Rectal smooth muscle tissue (tissue), 1 donor: Measurements from ENCODE around the gene PSTPIP1.

ENCODE experiments used
- H3K27ac ChIP-seq: one replicate; pipeline ENCODE4 v1.7.0; 2013; ENCODE audit warnings: low read depth, low read length, inconsistent platforms
- H3K27me3 ChIP-seq: one replicate; pipeline ENCODE4 v1.7.0; 2013; ENCODE audit warnings: low read length; ENCODE audit not compliant: control insufficient read depth, insufficient read depth
- H3K36me3 ChIP-seq: one replicate; pipeline ENCODE4 v1.7.0; 2013; ENCODE audit warnings: low read length; ENCODE audit not compliant: control insufficient read depth, insufficient read depth
- H3K4me1 ChIP-seq: one replicate; pipeline ENCODE4 v1.7.0; 2013; ENCODE audit warnings: low read length; ENCODE audit not compliant: control insufficient read depth, insufficient read depth
- H3K4me3 ChIP-seq: one replicate; pipeline ENCODE4 v1.7.0; 2013; ENCODE audit warnings: low read length
- H3K9ac ChIP-seq: one replicate; pipeline ENCODE4 v1.7.0; 2013; ENCODE audit warnings: low read length

The PSTPIP1 gene

DNA sequence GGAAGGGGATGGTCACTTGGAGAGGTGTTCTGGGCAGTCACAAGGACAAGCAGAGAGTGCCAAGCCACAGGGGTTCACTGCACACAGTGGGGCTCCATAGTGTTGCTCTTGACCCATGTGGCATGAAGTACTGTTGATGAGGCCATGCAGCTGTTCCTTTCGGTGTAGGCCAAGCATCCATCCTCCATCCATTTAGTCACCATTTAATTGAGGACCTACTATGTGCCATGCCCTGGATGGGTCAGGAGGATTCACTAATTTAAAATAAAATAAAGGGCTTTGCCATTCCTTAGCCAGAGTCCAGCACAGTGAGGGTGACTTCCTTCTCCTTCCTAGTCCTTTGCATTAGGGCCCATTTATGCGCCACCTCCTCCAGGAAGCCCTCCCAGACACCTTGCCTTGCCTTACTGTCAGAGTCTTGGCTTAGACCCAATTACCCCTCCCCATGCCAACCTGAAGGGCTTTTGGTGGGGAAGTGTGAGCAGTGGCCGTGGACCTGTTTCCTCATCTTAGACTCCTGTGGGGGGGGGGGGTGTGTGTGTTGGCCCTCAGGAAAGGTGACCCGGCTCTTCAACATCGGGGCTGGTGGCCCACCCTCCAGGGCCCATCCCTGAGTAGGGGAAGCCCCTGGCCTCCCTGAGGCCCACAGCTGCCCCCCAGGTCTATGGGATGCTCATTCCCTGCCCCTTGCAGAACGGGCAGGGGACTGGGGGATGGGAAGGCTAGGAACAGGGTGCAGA, 25.6 kb downstream of the PSTPIP1 start:
- no peaks in the 10 kb centered on the region for H3K27me3 ChIP-seq
- H3K36me3 ChIP-seq: no peaks in the 10 kb centered on the region
- H3K4me3 ChIP-seq: no peak overlapping the region
- H3K4me1 ChIP-seq: no peaks in the 10 kb centered on the region
- H3K27ac ChIP-seq: no peak overlapping the region
- no peak overlapping the region for H3K9ac ChIP-seq

DNA sequence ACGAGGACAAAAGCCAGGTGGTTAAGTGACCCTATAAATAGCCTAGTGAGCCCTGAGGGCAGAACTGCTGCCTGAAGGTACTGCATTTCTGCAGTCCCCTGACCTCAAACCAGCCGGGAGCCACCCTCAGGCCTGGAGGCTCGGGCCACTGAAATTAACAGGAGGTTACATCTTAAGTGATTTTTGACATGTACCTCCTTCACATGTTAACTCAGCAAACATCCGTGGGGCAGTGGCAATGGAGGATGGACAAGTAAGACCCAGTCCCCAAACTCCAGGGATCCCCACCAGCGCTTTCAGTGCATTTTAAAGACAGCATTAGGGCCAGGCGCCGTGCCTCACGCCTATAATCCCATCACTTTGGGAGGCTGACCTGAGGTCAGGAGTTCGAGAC, 26.2 kb downstream of the PSTPIP1 start:
- H3K27ac ChIP-seq: no peak overlapping the region
- no peaks in the 10 kb centered on the region for H3K27me3 ChIP-seq
- no peaks in the 10 kb centered on the region for H3K4me1 ChIP-seq
- no peaks in the 10 kb centered on the region for H3K36me3 ChIP-seq
- H3K4me3 ChIP-seq: no peak overlapping the region
- no peak overlapping the region for H3K9ac ChIP-seq

DNA sequence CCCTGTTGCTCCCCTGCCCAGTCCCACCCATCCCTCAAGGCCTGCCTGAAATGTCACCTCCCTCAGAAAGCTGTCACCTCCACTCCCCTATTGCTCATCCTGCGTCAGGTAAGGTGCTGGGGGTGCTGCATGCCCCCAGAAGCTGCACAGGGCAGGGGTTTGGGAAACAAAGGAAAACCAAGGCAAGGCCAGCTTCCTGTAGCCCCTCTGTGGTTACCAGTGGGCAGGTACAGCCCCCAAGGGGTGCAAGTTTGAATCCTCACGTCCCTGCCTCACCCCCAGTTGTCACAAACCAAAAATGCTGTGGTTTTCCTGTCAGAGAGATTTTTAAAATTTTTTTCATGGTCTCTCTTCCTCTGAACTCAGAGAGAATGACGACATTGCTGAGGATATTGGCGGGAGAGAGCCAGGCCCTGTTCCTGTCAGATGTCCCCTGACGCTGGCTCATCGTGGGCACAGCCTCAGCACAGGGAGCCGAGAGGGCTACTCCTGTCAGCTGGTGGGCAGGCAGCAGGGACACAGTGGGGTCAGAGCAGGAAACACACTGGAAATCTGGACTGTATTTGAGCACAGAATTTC, 27.0 kb downstream of the PSTPIP1 start:
- Histone ChIP-seq H3K9ac (no peak overlapping the region), H3K4me3 (no peak overlapping the region), H3K36me3 (no peaks in the 10 kb centered on the region), H3K27me3 (no peaks in the 10 kb centered on the region), H3K27ac (no peak overlapping the region), H3K4me1 (no peaks in the 10 kb centered on the region)

DNA sequence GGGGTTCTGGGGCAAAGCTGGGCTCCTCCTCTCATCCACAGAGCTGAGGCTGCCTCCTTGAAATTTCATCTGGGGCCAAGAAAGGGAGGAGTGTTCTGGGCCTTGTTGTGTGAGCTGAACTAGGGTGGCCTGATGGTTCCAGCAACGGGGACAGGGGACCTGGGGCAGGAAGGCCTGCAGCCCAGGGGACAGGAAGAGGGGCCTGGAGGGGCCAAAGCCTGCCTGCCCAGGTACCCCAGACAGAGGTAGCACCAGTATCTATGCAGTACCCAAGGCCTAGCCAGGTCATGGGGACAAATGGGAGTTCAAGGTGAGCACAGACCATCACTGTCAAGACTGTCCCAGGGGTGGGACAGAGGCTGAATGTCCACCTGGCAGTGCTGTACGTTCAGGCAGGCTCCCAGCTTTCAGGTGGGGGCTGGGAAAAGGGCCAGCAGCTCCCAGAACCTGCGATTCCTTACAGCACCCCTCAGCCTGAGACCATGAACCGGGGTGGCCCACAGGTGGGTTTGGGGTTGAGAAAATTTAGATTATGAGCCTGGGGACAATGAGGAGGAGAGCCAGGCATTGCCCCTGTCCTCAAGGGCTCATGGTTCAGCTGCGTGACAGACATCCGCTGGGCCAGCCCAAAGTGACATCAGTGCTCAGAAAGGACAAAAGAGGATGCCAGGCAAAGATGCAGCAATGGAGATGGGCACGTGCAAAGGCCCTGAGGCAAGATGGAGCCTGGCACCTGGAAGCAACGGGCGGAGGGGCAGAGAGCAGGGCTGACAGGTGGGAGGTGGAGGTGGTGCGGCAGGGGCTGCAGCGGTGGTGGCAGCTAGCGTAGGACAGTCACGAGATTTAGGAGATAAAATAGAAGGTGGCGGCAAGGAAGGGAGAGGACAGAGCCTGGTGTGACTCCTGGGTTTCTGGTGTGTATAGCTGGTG, 28.0 kb downstream of the PSTPIP1 start:
- no peak overlapping the region for H3K27ac ChIP-seq
- no peak overlapping the region for H3K4me3 ChIP-seq
- no peaks in the 10 kb centered on the region for H3K4me1 ChIP-seq
- H3K9ac ChIP-seq: no peak overlapping the region
- no peaks in the 10 kb centered on the region for H3K36me3 ChIP-seq
- H3K27me3 ChIP-seq: no peaks in the 10 kb centered on the region

DNA sequence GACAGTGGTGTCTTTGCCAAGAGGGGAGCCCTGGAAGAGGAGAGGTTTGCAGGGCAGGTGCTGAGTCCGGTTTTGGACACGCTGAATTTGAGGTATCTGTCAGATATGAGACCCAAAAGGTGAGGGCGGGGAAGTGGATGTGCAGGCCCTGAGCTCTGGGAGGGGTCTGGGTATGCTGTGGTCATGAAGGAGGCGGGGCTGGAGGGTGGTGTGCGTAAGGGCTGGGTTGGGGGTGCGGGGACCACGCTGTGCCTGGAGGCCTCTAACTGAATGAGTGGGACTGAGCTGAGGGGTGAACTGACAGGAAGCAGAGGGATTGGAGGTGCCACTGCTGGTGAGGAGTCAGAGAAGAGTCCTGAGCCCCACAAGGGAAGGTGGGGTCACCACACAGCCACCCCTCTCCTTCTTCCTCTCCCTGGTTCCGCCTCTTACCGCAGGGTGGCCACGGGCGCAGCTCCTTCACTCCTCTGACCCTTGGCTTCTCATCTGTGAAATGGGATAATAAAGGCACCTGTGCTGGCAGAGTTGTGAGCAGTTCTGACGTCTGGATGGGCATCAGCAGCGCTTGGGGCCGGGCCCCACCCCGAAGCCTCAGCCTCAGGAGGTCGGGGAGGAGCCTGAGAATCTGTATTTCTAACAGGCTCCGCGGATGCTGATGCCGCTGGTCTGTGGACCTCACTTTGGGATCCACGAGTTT, 28.8 kb downstream of the PSTPIP1 start:
- no peaks in the 10 kb centered on the region for H3K36me3 ChIP-seq
- H3K27ac ChIP-seq: no peak overlapping the region
- no peak overlapping the region for H3K4me3 ChIP-seq
- no peaks in the 10 kb centered on the region for H3K4me1 ChIP-seq
- H3K9ac ChIP-seq: no peak overlapping the region
- H3K27me3 ChIP-seq: no peaks in the 10 kb centered on the region

DNA sequence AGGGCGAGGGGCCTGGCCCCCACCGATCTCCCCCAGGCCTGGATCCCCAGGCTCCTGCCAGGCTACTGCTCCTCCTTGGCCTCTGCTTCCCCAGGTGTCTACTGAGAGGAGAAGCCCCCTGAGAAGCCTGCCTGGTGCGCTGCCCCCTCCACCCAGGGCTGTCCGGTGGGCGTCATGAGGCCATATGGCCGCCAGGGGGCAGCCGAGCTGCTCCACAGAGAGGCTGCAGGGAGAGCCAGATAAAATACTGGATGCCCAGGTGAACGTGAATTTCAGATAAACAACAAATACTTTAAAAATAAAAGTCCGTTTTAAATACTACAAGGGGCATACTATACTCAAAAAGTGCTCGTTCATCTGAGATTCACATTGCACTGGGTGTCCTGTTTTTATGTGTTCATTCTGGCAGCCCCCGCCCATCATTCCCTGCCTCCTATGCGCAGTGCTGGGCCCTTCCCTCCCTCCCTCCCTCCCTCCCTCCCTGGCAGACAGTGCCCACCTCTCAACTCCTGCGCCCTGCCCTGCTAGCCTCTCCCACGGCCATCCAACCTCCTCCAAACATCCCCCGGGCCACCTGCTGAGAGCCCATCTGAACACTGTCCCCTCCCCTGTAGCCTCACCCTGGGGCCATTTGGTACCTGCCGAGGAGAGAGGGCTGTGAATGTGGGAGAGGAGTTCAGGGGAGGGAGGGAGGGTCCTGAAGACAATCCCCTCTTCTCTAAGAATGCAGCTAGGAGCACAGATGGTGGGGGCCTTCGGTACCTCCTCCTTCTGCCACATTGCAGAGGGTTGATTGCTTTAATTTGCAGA, 29.6 kb downstream of the PSTPIP1 start:
- no peak overlapping the region for H3K27ac ChIP-seq
- no peaks in the 10 kb centered on the region for H3K27me3 ChIP-seq
- no peak overlapping the region for H3K9ac ChIP-seq

DNA sequence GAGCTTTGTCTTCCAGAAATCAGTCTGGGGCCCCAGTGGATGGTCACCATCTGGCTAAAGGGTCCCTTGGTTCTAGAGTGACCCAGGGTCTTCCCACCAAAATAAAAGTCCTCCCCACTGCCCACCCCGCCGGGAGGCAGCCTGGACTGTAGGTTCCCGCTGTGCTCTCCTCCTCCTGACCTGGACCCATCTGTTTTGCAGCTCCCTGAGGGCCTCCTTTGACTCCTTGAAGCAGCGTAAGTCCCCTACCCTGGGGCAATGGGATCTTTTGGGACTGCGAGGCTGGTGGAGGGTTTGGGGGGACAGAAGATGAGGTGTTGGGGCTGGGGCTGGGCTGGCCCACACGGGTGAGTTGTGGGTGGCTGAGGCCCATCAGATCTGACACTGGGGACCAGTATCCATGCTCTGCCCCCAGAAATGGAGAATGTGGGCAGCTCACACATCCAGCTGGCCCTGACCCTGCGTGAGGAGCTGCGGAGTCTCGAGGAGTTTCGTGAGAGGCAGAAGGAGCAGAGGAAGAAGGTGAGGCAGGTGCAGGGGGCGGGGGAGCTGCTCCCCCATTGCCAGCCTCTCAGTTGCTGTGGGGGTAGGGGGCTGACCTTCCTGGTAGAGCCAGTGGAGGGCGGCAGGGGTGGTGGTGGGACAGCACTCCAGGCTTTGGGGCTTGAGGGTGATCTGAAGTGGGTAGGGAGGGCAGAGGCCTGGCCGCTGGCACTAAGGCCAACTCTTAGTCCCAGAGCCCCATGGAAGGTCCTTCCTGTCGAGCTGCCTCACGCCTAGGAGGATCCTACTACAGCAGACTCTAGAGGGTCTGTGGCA, 30.4 kb downstream of the PSTPIP1 start:
- Histone ChIP-seq H3K4me1 (no peaks in the 10 kb centered on the region), H3K27me3 (no peaks in the 10 kb centered on the region), H3K4me3 (no peak overlapping the region), H3K27ac (no peak overlapping the region), H3K36me3 (no peaks in the 10 kb centered on the region), H3K9ac (no peak overlapping the region)

More for the DNA sequence above, 29.6 kb downstream of the PSTPIP1 start:
- no peak overlapping the region for H3K4me3 ChIP-seq
- no peaks in the 10 kb centered on the region for H3K36me3 ChIP-seq
- H3K4me1 ChIP-seq: no peaks in the 10 kb centered on the region

DNA sequence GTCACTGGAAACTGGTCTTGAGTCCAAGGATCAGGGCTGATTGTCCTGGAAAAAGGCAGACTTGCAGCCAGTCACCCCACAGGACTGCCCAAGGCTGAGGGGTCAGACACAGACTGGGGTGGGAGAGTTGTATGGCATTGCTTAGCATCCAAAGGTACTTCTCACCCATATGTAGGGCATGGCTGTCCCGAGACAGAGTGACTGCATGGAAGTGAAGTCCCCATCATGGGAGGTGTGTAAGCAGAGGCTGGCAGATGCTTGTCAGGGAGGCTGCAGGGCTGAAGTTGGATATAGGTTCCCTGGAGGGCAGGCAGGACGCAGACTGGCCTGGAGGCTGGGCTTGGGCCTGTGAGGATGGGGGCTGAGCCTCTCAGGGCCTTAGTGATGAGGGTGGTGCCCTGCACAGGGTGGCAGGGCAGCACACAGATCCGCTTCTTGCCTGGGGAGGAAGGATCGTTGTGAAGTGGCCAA, 31.1 kb downstream of the PSTPIP1 start:
- no peaks in the 10 kb centered on the region for H3K27me3 ChIP-seq
- H3K4me1 ChIP-seq: no peaks in the 10 kb centered on the region

DNA sequence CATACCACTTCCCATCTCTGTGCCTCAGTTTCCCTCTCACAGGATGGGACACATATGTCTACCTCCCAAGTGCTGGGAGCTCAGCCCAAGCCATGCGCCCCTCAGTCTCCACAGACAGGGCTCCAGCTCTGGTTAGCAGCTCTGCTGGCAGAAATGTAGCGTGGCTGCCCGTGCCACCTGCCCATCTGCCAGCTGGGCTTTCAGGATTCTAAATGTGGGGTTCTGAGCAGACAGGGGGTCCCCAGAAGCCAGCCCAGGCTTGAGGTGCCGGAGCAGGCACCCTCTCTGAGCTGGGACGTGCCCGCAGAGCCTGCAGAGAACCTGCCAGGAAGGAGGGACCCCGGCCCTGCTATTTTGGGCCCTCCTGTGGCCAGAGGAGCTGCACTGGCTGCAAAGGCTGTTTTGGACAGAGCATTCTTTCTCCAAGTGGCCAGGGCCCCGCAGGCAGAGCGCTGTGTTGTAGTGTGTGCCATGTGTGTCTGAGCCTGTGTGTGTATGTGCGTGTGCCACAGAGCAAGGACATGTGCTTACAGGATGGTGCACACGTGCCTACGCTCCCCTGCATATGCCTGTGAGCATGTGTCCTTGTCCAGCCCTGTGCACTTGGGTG, 31.7 kb downstream of the PSTPIP1 start:
- Histone ChIP-seq H3K9ac (no peak overlapping the region), H3K4me3 (no peak overlapping the region), H3K27ac (no peak overlapping the region), H3K4me1 (no peaks in the 10 kb centered on the region), H3K27me3 (no peaks in the 10 kb centered on the region), H3K36me3 (no peaks in the 10 kb centered on the region)

More for the DNA sequence above, 31.1 kb downstream of the PSTPIP1 start:
- H3K27ac ChIP-seq: no peak overlapping the region
- H3K9ac ChIP-seq: no peak overlapping the region
- no peaks in the 10 kb centered on the region for H3K36me3 ChIP-seq
- H3K4me3 ChIP-seq: no peak overlapping the region

DNA sequence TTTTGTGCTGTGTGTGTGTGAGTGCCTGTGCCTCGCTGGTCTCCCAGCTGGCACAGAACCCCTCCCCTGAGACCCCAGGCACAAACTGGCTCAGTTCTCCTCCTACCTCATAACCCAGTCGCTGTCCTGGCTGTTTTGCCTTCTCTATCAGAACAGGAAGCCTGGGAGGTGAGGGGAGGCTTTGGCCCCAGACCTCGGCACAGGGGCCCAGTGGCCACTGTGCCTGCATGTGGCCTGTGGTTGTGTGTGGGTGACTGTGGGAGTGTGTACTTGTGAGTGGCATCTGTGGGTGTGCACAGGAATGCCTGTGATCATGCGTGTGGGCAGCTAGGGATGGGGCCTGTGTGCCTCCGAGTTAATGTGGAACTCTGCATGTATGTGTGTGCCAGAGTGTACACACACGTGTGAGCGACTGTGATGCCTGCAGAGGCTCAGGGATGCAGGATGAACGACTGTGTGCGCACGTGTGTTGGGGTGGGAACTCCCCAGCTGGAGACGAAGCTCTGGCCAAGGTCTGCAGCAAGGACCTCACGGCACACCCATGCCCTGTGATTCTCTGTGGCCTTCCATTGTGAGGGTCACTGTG, 32.3 kb downstream of the PSTPIP1 start:
- Histone ChIP-seq H3K27ac (no peak overlapping the region), H3K4me3 (no peak overlapping the region), H3K9ac (no peak overlapping the region), H3K4me1 (no peaks in the 10 kb centered on the region), H3K27me3 (no peaks in the 10 kb centered on the region), H3K36me3 (no peaks in the 10 kb centered on the region)
